Osteoblast (primary cell): ENCODE results near the gene FRAS1. TPM values are rescaled to one million over a fixed set of nuclear protein-coding genes. Genes with fewer than 3 reads are reported as not detected.

Source experiments
- DNase-seq: peaks from one replicate; pipeline ENCODE4 v3.0.0; 2011; ENCODE audit warnings: low spot score, mixed read lengths; ENCODE audit not compliant: insufficient read length; ENCODE audit errors: missing footprints
- H2AFZ ChIP-seq: 2 replicates; pipeline ENCODE4 v1.6.0; 2011; ENCODE audit warnings: mild to moderate bottlenecking, low read length
- H3K27ac ChIP-seq: 2 replicates; pipeline ENCODE4 v1.5.1; 2011; ENCODE audit warnings: mild to moderate bottlenecking, low read depth, low read length, moderate library complexity
- H3K27me3 ChIP-seq: 2 replicates; pipeline ENCODE4 v1.6.0; 2012; ENCODE audit warnings: mild to moderate bottlenecking, control low read depth, inconsistent platforms, low read length, moderate library complexity; ENCODE audit not compliant: insufficient read depth
- H3K36me3 ChIP-seq: 2 replicates; pipeline ENCODE4 v1.5.1; 2011; ENCODE audit warnings: mild to moderate bottlenecking, low read length, control low read depth, moderate library complexity; ENCODE audit not compliant: insufficient read depth
- H3K4me1 ChIP-seq: 2 replicates; pipeline ENCODE4 v1.5.1; 2011; ENCODE audit warnings: mild to moderate bottlenecking, low read length, control low read depth, moderate library complexity; ENCODE audit not compliant: insufficient read depth
- H3K4me2 ChIP-seq: 2 replicates; pipeline ENCODE4 v1.6.0; 2011; ENCODE audit warnings: mild to moderate bottlenecking, low read length; ENCODE audit not compliant: insufficient read depth
- H3K4me3 ChIP-seq: fragments of 200-600 bp; sonication (generic); 3 replicates; pipeline ENCODE4 v1.5.1; 2012; ENCODE audit warnings: mild to moderate bottlenecking, low read length, inconsistent platforms; ENCODE audit not compliant: insufficient read depth
- H3K79me2 ChIP-seq: 2 replicates; pipeline ENCODE4 v1.6.0; 2012; ENCODE audit warnings: mild to moderate bottlenecking, low read length, control low read depth, inconsistent platforms; ENCODE audit not compliant: insufficient read depth
- H3K9me3 ChIP-seq: 2 replicates; pipeline ENCODE4 v1.5.1; 2011; ENCODE audit warnings: low read depth, low read length, control low read depth
- H4K20me1 ChIP-seq: 2 replicates; pipeline ENCODE4 v1.6.0; 2012; ENCODE audit warnings: mild to moderate bottlenecking, low read length, control low read depth; ENCODE audit not compliant: insufficient read depth
- total RNA-seq: library from RNA; depleted of rRNA; stranded (reverse); fragments of >200 nt; gene quantifications from 2 replicates; pipeline ENCODE4 v1.2.3, GENCODE V29; 2012
- TF ChIP-seq, protein P1 (sequence below): IDR thresholded peaks from 2 replicates; pipeline ENCODE4 v1.5.1; 2011; ENCODE audit warnings: mild to moderate bottlenecking, low read depth, low read length, moderate library complexity; ENCODE audit errors: extremely low read depth

Gene FRAS1
- total RNA-seq, 1 donor, result 5.1 TPM

DNA sequence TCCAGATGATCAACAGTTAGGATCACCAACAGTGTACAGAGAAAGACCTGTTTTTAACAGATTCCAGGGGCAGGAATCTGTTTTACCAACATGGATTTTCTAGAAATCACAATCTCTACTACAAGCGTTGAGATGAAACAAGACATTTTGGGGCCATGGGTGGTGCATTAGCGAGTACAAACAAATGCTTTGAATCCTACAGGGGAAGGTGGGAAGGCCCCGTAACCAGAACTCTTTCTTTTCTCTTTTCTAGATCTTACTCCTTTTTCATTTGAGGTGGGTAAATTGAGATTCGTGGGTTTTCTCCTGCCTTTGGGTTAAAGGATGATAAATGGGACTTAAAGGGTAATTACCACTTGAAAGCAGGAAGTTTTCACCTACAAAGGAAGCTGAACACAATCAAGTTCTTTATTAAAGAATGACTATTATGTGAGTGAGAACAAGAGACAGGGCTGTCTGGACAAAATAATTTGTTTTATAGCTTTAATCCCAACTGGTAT is 304.5 kb downstream of the FRAS1 start:
- DNase-seq, result no peak
- no peaks in the 10 kb centered on the region for H3K27me3 ChIP-seq
- H3K4me1 ChIP-seq, result no peaks in the 10 kb centered on the region

DNA sequence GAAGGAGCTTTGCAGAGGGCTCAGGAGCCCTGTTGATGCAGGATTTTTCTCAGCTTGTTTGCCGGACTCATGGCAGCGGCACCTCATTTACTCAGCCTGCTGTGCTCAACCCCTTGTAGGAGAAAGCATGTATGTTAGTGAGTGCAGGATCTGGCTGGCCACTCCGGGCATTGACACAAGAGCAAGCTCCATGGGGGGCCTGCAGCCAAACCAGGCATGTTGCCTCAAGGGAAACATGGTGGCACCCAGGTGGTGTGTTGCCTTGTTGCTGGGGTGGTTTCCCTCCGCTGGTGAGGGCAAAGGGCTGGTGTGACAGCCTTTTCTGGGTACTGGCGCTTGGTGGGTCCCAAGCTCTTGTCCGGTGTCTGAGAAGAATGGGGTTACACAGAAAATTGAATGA is 305.2 kb downstream of the FRAS1 start:
- Histone ChIP-seq H3K4me1 (no peaks in the 10 kb centered on the region), H3K79me2 (no peaks in the 10 kb centered on the region), H2AFZ (no peak overlapping the region), H3K27me3 (no peaks in the 10 kb centered on the region), H3K4me2 (no peak overlapping the region), H3K36me3 (no peaks in the 10 kb centered on the region), H4K20me1 (no peaks in the 10 kb centered on the region), H3K4me3 (no peak overlapping the region), H3K27ac (no peak overlapping the region), H3K9me3 (no peaks in the 10 kb centered on the region)
- TF ChIP-seq, protein P1, sequence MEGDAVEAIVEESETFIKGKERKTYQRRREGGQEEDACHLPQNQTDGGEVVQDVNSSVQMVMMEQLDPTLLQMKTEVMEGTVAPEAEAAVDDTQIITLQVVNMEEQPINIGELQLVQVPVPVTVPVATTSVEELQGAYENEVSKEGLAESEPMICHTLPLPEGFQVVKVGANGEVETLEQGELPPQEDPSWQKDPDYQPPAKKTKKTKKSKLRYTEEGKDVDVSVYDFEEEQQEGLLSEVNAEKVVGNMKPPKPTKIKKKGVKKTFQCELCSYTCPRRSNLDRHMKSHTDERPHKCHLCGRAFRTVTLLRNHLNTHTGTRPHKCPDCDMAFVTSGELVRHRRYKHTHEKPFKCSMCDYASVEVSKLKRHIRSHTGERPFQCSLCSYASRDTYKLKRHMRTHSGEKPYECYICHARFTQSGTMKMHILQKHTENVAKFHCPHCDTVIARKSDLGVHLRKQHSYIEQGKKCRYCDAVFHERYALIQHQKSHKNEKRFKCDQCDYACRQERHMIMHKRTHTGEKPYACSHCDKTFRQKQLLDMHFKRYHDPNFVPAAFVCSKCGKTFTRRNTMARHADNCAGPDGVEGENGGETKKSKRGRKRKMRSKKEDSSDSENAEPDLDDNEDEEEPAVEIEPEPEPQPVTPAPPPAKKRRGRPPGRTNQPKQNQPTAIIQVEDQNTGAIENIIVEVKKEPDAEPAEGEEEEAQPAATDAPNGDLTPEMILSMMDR, result no peak
- DNase-seq, result no peak

More for the DNA sequence above, 304.5 kb downstream of the FRAS1 start:
- Histone ChIP-seq H3K4me3 (no peak overlapping the region), H3K9me3 (no peaks in the 10 kb centered on the region), H3K79me2 (no peaks in the 10 kb centered on the region), H3K27ac (no peak overlapping the region), H4K20me1 (no peaks in the 10 kb centered on the region), H3K36me3 (no peaks in the 10 kb centered on the region), H3K4me2 (no peak overlapping the region), H2AFZ (no peak overlapping the region)
- TF ChIP-seq, protein P1, result no peak

DNA sequence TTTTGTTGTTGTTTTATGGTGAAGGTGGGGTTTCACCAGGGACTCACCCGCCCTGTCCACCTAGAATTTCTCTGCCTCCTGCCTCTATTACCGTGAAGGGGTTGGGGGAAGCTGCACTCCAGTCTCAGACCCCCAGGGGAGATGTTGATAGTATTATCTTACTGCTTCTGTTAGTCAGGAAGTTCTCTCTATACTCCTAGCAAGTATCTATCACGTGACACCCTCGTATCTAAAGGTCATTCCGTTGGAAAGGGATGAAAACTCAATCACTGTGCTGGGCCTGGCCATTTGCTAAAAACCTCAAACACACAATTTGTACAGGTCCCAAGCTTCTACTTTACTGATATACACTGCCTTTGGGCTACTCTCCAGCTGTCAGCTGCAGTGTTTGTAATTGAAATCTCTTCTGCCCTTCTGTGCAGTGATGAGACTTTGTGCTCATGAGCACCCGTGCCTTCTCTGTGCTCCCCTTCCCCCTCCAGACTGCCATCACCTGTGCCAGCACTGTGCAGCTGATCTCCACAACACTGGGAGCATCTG is 306.0 kb downstream of the FRAS1 start:
- no peaks in the 10 kb centered on the region for H3K36me3 ChIP-seq
- no peak overlapping the region for H2AFZ ChIP-seq
- H3K27ac ChIP-seq, result no peak overlapping the region
- H3K4me1 ChIP-seq, result no peaks in the 10 kb centered on the region
- no peaks in the 10 kb centered on the region for H3K79me2 ChIP-seq
- H4K20me1 ChIP-seq, result no peaks in the 10 kb centered on the region
- H3K27me3 ChIP-seq, result no peaks in the 10 kb centered on the region
- DNase-seq, result no peak
- no peak overlapping the region for H3K4me2 ChIP-seq
- H3K9me3 ChIP-seq, result no peaks in the 10 kb centered on the region
- H3K4me3 ChIP-seq, result no peak overlapping the region
- TF ChIP-seq, protein P1, result no peak

DNA sequence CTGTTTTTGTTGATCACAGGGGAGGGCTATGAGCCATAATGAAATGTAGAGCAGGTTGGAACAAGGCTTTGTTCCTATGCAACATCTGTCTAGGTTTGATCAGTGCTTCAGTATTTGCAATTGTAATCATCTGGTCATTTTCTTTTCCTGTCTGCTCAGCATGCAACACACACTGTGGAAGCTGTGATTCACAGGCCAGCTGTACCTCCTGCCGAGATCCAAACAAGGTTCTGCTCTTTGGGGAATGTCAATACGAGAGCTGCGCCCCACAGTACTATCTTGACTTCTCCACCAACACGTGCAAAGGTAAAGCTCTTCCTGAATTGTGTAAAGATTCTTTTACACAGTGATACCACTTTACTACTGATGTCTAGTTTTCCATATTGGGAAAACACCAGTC is 312.6 kb downstream of the FRAS1 start:
- no peaks in the 10 kb centered on the region for H4K20me1 ChIP-seq
- H3K36me3 ChIP-seq, result no peaks in the 10 kb centered on the region
- no peak overlapping the region for H3K4me3 ChIP-seq
- no peaks in the 10 kb centered on the region for H3K79me2 ChIP-seq
- no peaks in the 10 kb centered on the region for H3K9me3 ChIP-seq
- DNase-seq, result no peak
- no peak overlapping the region for H3K27ac ChIP-seq
- H3K27me3 ChIP-seq, result no peaks in the 10 kb centered on the region
- H3K4me2 ChIP-seq, result no peak overlapping the region
- H2AFZ ChIP-seq, result no peak overlapping the region
- TF ChIP-seq, protein P1, result no peak
- no peaks in the 10 kb centered on the region for H3K4me1 ChIP-seq
